H9 (cell line): Measurements from ENCODE around the gene ZFYVE27. TPM values are rescaled to one million over a fixed set of nuclear protein-coding genes. Genes with fewer than 3 reads are reported as not detected.

ENCODE experiments used
- DNase-seq: peaks from one replicate; pipeline ENCODE4 v3.0.0-alpha.2; 2017
- H2AFZ ChIP-seq: one replicate; pipeline ENCODE4 v1.6.1; 2013; ENCODE audit warnings: mild to moderate bottlenecking, low read length, control low read depth, moderate library complexity
- H2AK5ac ChIP-seq: 2 replicates; pipeline ENCODE4 v1.6.1; 2013; ENCODE audit warnings: low read length, control low read depth, mixed read lengths; ENCODE audit not compliant: insufficient read length
- H2BK120ac ChIP-seq: one replicate; pipeline ENCODE4 v1.6.1; 2013; ENCODE audit warnings: low read depth, mild to moderate bottlenecking, low read length, control low read depth, inconsistent platforms; ENCODE audit not compliant: poor library complexity, severe bottlenecking
- H2BK12ac ChIP-seq: 2 replicates; pipeline ENCODE4 v1.6.1; 2013; ENCODE audit warnings: low read length, control low read depth, mixed read lengths, low read depth; ENCODE audit not compliant: insufficient read length
- H2BK15ac ChIP-seq: 2 replicates; pipeline ENCODE4 v1.6.1; 2013; ENCODE audit warnings: low read depth, low read length, control low read depth
- H2BK20ac ChIP-seq: one replicate; pipeline ENCODE4 v1.6.1; 2013; ENCODE audit warnings: low read depth, mild to moderate bottlenecking, low read length, control low read depth, inconsistent platforms; ENCODE audit not compliant: poor library complexity, severe bottlenecking
- H2BK5ac ChIP-seq: 2 replicates; pipeline ENCODE4 v1.6.1; 2013; ENCODE audit warnings: low read length, control low read depth, mixed read lengths; ENCODE audit not compliant: insufficient read length
- H3K14ac ChIP-seq: 2 replicates; pipeline ENCODE4 v1.6.1; 2013; ENCODE audit warnings: low read length, control low read depth; ENCODE audit not compliant: insufficient read depth
- H3K18ac ChIP-seq: 2 replicates; pipeline ENCODE4 v1.6.1; 2013; ENCODE audit warnings: low read depth, mild to moderate bottlenecking, mixed read lengths, low read length, control low read depth; ENCODE audit not compliant: insufficient read length
- H3K23ac ChIP-seq: 2 replicates; pipeline ENCODE4 v1.6.1; 2013; ENCODE audit warnings: low read length, control low read depth, mixed read lengths, low read depth; ENCODE audit not compliant: insufficient read length
- H3K23me2 ChIP-seq: 2 replicates; pipeline ENCODE4 v1.6.1; 2013; ENCODE audit warnings: low read depth, mild to moderate bottlenecking, mixed read lengths, low read length, control low read depth; ENCODE audit not compliant: insufficient read length, poor library complexity, severe bottlenecking
- H3K27ac ChIP-seq: 2 replicates; pipeline ENCODE4 v1.5.1; 2013; ENCODE audit warnings: low read length, control low read depth, mixed read lengths, low read depth; ENCODE audit not compliant: insufficient read length
- H3K27me3 ChIP-seq: 2 replicates; pipeline ENCODE4 v1.6.1; 2013; ENCODE audit warnings: low read length, control low read depth, inconsistent platforms; ENCODE audit not compliant: insufficient read depth
- H3K4ac ChIP-seq: 2 replicates; pipeline ENCODE4 v1.6.1; 2013; ENCODE audit warnings: low read depth, mild to moderate bottlenecking, control low read depth, inconsistent platforms, low read length, moderate library complexity
- H3K4me1 ChIP-seq: 2 replicates; pipeline ENCODE4 v1.6.1; 2013; ENCODE audit warnings: low read length, control low read depth, inconsistent platforms; ENCODE audit not compliant: insufficient read depth
- H3K4me2 ChIP-seq: 2 replicates; pipeline ENCODE4 v1.6.1; 2013; ENCODE audit warnings: low read length, control low read depth, mixed read lengths; ENCODE audit not compliant: insufficient read length, insufficient read depth
- H3K56ac ChIP-seq: 2 replicates; pipeline ENCODE4 v1.6.1; 2013; ENCODE audit warnings: low read depth, mild to moderate bottlenecking, mixed read lengths, low read length, control low read depth; ENCODE audit not compliant: insufficient read length
- H3K79me1 ChIP-seq: 2 replicates; pipeline ENCODE4 v1.6.1; 2013; ENCODE audit warnings: low read depth, mild to moderate bottlenecking, moderate library complexity, low read length, control low read depth, inconsistent platforms; ENCODE audit not compliant: insufficient read depth, poor library complexity, severe bottlenecking
- H3K79me2 ChIP-seq: 2 replicates; pipeline ENCODE4 v1.6.1; 2013; ENCODE audit warnings: low read length, control low read depth, inconsistent platforms; ENCODE audit not compliant: insufficient read depth
- H3K9ac ChIP-seq: 2 replicates; pipeline ENCODE4 v1.6.1; 2013; ENCODE audit warnings: low read length, control low read depth, mixed read lengths; ENCODE audit not compliant: insufficient read length; ENCODE audit errors: extremely low read depth
- H3K9me3 ChIP-seq: one replicate; pipeline ENCODE4 v1.6.1; 2013; ENCODE audit warnings: low read depth, low read length, inconsistent platforms; ENCODE audit not compliant: control insufficient read depth
- H3T11ph ChIP-seq: one replicate; pipeline ENCODE4 v1.6.1; 2013; ENCODE audit warnings: mild to moderate bottlenecking, low read length, control low read depth, inconsistent platforms
- H4K20me1 ChIP-seq: one replicate; pipeline ENCODE4 v1.6.1; 2013; ENCODE audit not compliant: control insufficient read depth, insufficient read length, insufficient read depth
- H4K5ac ChIP-seq: 2 replicates; pipeline ENCODE4 v1.6.1; 2013; ENCODE audit warnings: low read depth, mild to moderate bottlenecking, mixed read lengths, low read length, control low read depth; ENCODE audit not compliant: insufficient read length
- H4K8ac ChIP-seq: replicated peaks from 2 replicates; pipeline ENCODE4 v1.6.1; 2013; ENCODE audit warnings: low read length, control low read depth, mixed read lengths, low read depth; ENCODE audit not compliant: insufficient read length
- H4K91ac ChIP-seq: 2 replicates; pipeline ENCODE4 v1.6.1; 2013; ENCODE audit warnings: low read depth, mild to moderate bottlenecking, moderate library complexity, mixed read lengths, low read length, control low read depth; ENCODE audit not compliant: insufficient read length
- H3K27ac Mint-ChIP-seq, 3 experiments: 2 replicates in 2 of 3; 3 replicates in 1 of 3; pipeline ENCODE4 v1.8.0; 2020 to 2021; ENCODE audit warnings: mixed read lengths in 3 of 3, mild to moderate bottlenecking in 1 of 3, moderate library complexity in 1 of 3
- H3K27me3 Mint-ChIP-seq: 2 replicates; pipeline ENCODE4 v1.8.0; 2021; ENCODE audit warnings: low read depth, mild to moderate bottlenecking, moderate library complexity, mixed read lengths
- H3K36me3 Mint-ChIP-seq, 3 experiments: 2 replicates in 2 of 3; 3 replicates in 1 of 3; pipeline ENCODE4 v1.8.0; 2020 to 2021; ENCODE audit warnings: low read depth in 3 of 3, mixed read lengths in 3 of 3; ENCODE audit not compliant: insufficient read depth in 1 of 3
- H3K4me1 Mint-ChIP-seq, 2 experiments: 2 replicates each; pipeline ENCODE4 v1.8.0; 2020; ENCODE audit warnings: mixed read lengths in 2 of 2
- H3K4me3 Mint-ChIP-seq, 2 experiments: 2 replicates in 1 of 2; 3 replicates in 1 of 2; pipeline ENCODE4 v1.8.0; 2020 to 2021; ENCODE audit warnings: mild to moderate bottlenecking in 2 of 2, mixed read lengths in 2 of 2, moderate library complexity in 1 of 2
- H3K9me3 Mint-ChIP-seq, 2 experiments: 2 replicates in 1 of 2; 3 replicates in 1 of 2; pipeline ENCODE4 v1.8.0; 2020; ENCODE audit warnings: mild to moderate bottlenecking in 2 of 2, mixed read lengths in 2 of 2, moderate library complexity in 1 of 2
- WGBS: extraction: QIAGEN DNeasy Blood & Tissue Kit; methylation state at CpG from one replicate; pipeline ENCODE4 v1.1.7; 2013; ENCODE audit warnings: missing lambda C conversion rate, low lambda C conversion rate, mixed read lengths; ENCODE audit not compliant: insufficient read length; ENCODE audit errors: extremely low coverage; 5-methylcytosine and 5-hydroxymethylcytosine counted together
- total RNA-seq: library from RNA; stranded (reverse); gene quantifications from 2 replicates; pipeline ENCODE4 v1.2.1, GENCODE V29; 2021
- TF ChIP-seq, protein P1 (sequence below): fragments of 200-600 bp; sonication (generic); conservative IDR thresholded peaks from 3 replicates; pipeline ENCODE4 v1.8.0; 2021; ENCODE audit warnings: antibody characterized with exemption, mild to moderate bottlenecking

Gene ZFYVE27
- total RNA-seq, 1 experiment from 2014 or later: 33.2 TPM

DNA sequence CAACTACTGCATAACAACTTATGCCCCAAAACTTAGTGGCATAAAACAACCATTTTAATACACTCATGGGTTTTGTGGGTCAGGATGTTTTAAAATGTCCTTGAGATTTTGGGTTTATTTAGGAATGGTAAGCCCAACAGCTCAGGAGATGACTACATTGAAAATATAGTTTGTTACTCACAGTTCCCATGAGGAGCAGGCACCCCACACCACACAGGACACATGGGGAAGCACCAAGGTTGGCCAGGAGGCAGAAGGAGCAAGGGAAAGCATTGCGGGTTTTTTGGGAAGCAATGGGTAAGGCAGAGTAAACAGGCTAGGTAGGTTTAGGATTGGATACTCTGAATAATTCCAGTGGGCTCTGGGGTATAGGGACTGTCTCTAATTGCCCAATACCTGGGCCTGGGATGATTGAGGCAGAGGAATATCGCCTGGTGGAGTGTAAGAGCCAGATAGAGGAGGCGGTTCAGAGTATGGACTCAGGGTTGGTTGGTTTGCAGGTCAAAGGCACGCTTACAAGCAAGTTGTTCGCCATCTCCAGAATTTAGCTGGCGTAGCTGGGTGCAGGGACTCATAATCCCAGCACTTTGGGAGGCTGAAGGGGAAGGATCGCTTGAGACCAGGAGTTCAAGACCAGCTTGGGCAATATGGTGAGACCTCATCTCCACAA lies 33.4 kb upstream of the ZFYVE27 start:
- H3K79me2 ChIP-seq: no peaks in the 10 kb centered on the region
- H3K14ac ChIP-seq: no peak overlapping the region
- no peak overlapping the region for H2BK12ac ChIP-seq
- H3K9ac ChIP-seq: no peak overlapping the region
- Mint-ChIP-seq H3K9me3 (no peaks in the 10 kb centered on the region), H3K27ac (no peak overlapping the region), H3K4me3 (no peak overlapping the region), H3K36me3 (no peaks in the 10 kb centered on the region), H3K27me3 (peaks cover 9% of the 10 kb centered on the region), H3K4me1 (peaks cover 0 to 2% of the 10 kb centered on the region in 2 experiments; a peak in 1 of 4 replicates)
- no peak overlapping the region for H3K4ac ChIP-seq
- H4K5ac ChIP-seq: no peak overlapping the region
- no peak overlapping the region for H4K91ac ChIP-seq
- no peaks in the 10 kb centered on the region for H3K79me1 ChIP-seq
- H4K20me1 ChIP-seq: no peaks in the 10 kb centered on the region
- H2BK120ac ChIP-seq: no peak overlapping the region
- H3K9me3 ChIP-seq: no peaks in the 10 kb centered on the region
- H2BK20ac ChIP-seq: no peak overlapping the region
- no peak overlapping the region for H3K4me2 ChIP-seq
- DNase-seq: no peak
- H2BK5ac ChIP-seq: no peak overlapping the region
- no peak overlapping the region for H3K23ac ChIP-seq
- H3K27ac ChIP-seq: no peak overlapping the region
- no peaks in the 10 kb centered on the region for H3K27me3 ChIP-seq
- H2BK15ac ChIP-seq: no peak overlapping the region
- H3K56ac ChIP-seq: no peak overlapping the region
- no peaks in the 10 kb centered on the region for H3K23me2 ChIP-seq
- WGBS: no CpG with 5 or more reads among the region's 7 CpGs
- H4K8ac ChIP-seq: no peak overlapping the region
- H3K4me1 ChIP-seq: no peaks in the 10 kb centered on the region
- no peak overlapping the region for H2AK5ac ChIP-seq
- no peak overlapping the region for H3K18ac ChIP-seq
- no peak overlapping the region for H2AFZ ChIP-seq
- TF ChIP-seq, protein P1, sequence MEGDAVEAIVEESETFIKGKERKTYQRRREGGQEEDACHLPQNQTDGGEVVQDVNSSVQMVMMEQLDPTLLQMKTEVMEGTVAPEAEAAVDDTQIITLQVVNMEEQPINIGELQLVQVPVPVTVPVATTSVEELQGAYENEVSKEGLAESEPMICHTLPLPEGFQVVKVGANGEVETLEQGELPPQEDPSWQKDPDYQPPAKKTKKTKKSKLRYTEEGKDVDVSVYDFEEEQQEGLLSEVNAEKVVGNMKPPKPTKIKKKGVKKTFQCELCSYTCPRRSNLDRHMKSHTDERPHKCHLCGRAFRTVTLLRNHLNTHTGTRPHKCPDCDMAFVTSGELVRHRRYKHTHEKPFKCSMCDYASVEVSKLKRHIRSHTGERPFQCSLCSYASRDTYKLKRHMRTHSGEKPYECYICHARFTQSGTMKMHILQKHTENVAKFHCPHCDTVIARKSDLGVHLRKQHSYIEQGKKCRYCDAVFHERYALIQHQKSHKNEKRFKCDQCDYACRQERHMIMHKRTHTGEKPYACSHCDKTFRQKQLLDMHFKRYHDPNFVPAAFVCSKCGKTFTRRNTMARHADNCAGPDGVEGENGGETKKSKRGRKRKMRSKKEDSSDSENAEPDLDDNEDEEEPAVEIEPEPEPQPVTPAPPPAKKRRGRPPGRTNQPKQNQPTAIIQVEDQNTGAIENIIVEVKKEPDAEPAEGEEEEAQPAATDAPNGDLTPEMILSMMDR: no peak
- no peak overlapping the region for H3T11ph ChIP-seq
